ENCODE results near the gene COASY. TPM values are rescaled to one million over a fixed set of nuclear protein-coding genes. Genes with fewer than 3 reads are reported as not detected.

The COASY gene
- total and polyA plus RNA-seq, 8 donors = 15.6 to 127 (median 82.4) TPM

DNA sequence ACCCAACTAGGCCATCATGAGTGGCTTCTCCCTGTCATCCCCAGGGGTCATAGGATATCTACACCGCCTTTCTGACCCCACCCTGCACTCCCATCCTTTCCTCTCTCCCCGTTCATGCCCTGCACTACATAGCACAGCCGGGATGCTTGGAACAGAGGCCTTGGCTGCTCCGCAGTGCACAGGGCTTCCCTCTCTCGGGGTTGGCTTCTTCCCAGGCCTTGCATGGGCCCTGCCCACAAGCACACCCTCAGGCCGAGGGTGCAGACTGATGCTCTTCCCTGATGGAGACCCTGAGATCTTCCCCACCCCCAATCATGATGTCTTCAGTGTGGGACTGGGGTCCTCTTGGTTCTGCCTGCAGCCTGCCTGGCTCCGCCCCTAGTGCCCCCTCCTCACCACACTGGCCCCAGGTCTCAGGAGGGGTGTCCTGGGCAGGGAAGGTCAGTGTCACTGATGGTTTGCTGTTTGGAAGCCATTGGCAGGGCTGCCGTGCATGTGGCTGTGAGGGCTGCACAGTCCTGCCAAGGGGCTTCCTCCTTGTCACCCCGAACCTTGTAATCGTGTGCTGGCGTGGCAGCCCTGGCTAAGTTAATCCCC, 40.2 kb upstream of the COASY start:
- TF ChIP-seq POLR2A (IDR thresholded peaks at IDR 0.05) (no peak), POLR2AphosphoS5 (IDR thresholded peaks at IDR 0.05) (no peak), EP300 (IDR thresholded peaks at IDR 0.05) (no peak)
- TF ChIP-seq, protein P1, sequence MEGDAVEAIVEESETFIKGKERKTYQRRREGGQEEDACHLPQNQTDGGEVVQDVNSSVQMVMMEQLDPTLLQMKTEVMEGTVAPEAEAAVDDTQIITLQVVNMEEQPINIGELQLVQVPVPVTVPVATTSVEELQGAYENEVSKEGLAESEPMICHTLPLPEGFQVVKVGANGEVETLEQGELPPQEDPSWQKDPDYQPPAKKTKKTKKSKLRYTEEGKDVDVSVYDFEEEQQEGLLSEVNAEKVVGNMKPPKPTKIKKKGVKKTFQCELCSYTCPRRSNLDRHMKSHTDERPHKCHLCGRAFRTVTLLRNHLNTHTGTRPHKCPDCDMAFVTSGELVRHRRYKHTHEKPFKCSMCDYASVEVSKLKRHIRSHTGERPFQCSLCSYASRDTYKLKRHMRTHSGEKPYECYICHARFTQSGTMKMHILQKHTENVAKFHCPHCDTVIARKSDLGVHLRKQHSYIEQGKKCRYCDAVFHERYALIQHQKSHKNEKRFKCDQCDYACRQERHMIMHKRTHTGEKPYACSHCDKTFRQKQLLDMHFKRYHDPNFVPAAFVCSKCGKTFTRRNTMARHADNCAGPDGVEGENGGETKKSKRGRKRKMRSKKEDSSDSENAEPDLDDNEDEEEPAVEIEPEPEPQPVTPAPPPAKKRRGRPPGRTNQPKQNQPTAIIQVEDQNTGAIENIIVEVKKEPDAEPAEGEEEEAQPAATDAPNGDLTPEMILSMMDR (IDR thresholded peaks at IDR 0.05) = no peak
- Histone ChIP-seq H3K4me3 (no peak overlapping the region), H3K4me1 (peaks cover 64 to 82% (median 71%) of the 10 kb centered on the region in 4 donors), H3K9me3 (no peaks in the 10 kb centered on the region), H3K27ac (peak overlapping the region; percentile 67 to 93 (median 91)), H3K27me3 (no peaks in the 10 kb centered on the region), H3K36me3 (peaks cover 5 to 26% (median 14%) of the 10 kb centered on the region in 4 donors)
- intact Hi-C loops (cut with DNase I; ENCODE audit: low total_unique reads) = no loop called here
- 58 to 82% (median 79%) methylated on average over 10 to 11 of the region's 11 CpGs for WGBS, 5 donors
- no peak for DNase-seq

DNA sequence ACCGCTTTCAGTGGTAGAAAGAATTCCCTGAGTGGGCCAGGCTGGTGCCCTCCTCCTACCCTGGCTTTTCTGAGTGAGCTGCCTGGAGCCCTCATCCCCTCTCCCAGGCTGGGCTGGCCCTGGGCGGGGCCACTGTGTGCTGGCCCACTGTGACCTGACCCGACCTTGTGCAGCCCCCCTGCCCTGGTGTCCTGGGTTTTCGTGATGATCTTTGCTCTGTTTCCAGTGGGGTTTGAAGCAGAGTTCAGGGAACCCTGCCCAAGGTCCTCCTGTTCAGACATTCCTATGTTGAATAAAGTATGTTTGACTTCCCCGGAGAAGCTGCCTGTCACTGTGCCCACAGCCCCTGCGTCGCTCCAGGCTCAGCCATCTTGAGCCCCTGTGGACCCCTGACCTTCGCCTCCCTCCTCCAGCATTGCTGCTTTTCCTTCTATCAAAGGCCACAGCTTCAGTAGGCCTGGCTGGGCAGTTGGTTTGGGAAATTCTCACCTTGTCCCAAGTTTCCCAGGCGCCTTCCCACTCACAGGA, 39.6 kb upstream of the COASY start:
- DNase-seq = no peak
- no peak overlapping the region for H3K4me3 ChIP-seq
- intact Hi-C loops (cut with DNase I; ENCODE audit: low total_unique reads) = no loop called here
- H3K4me1 ChIP-seq = peaks cover 59 to 82% (median 68%) of the 10 kb centered on the region in 4 donors
- no peaks in the 10 kb centered on the region for H3K9me3 ChIP-seq
- no peaks in the 10 kb centered on the region for H3K27me3 ChIP-seq
- TF ChIP-seq, protein P1 (IDR thresholded peaks at IDR 0.05) = no peak
- TF ChIP-seq POLR2A (IDR thresholded peaks at IDR 0.05) (no peak), POLR2AphosphoS5 (IDR thresholded peaks at IDR 0.05) (no peak), EP300 (IDR thresholded peaks at IDR 0.05) (no peak)
- 64 to 81% (median 72%) methylated on average over 9 of the region's 9 CpGs for WGBS, 5 donors
- peak overlapping the region; percentile 67 to 93 (median 91) for H3K27ac ChIP-seq
- peaks cover 5 to 23% (median 13%) of the 10 kb centered on the region in 4 donors for H3K36me3 ChIP-seq

DNA sequence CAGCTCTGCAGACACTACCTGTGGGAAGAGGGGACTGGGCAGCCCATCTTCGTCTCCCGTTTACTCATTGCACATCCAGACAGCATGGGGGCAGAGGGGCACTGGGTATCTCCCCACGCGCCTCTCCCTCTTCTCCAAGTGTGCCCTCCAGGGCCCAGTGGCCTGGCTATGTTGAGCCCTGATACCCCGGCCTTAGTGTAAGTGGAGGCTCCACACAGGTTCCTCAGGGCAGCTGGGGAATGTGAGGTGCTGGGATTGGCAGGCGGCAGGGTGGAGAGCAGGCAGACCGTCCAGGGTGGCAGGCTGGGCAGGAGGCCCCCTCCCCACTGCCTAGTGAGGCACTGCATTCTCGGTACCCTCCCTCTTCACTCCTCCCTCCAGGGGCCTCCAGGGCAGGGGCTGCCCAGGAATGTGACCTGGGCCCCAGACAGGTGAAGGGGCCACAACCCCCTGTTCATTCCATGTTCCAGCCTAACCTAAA, 39.1 kb upstream of the COASY start:
- Histone ChIP-seq H3K4me1 (peaks cover 54 to 82% (median 64%) of the 10 kb centered on the region in 4 donors), H3K36me3 (peaks cover 5 to 23% (median 13%) of the 10 kb centered on the region in 4 donors), H3K27me3 (no peaks in the 10 kb centered on the region), H3K27ac (peak overlapping the region in 4 of 5 donors; percentile 90 to 93 (median 92)), H3K9me3 (no peaks in the 10 kb centered on the region), H3K4me3 (no peak overlapping the region)
- intact Hi-C loops (cut with DNase I; ENCODE audit: low total_unique reads) = no loop called here
- TF ChIP-seq POLR2AphosphoS5 (IDR thresholded peaks at IDR 0.05) = no peak
- no peak for TF ChIP-seq EP300 (IDR thresholded peaks at IDR 0.05)
- TF ChIP-seq POLR2A (IDR thresholded peaks at IDR 0.05) = no peak
- TF ChIP-seq, protein P1 (IDR thresholded peaks at IDR 0.05) = no peak
- 84 to 96% (median 91%) methylated on average over 8 of the region's 8 CpGs for WGBS, 5 donors
- no peak for DNase-seq

DNA sequence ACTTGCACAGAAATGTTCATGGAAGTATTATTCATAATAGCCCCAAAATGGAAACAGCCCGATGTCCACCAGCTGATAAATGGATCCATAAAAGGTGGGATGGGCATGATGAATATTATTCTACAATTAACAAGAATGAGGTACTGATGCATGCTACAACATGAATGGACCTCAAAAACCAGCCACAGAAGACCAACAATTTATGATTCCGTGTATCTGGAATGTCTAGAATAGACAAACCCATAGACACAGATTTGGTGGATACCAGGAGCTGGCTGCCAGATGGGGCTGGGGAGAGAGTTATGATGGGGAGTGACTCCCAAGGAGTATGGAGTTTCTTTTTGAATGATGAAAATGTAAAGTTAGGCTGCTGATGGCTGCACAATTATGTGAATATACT, 36.7 kb upstream of the COASY start:
- Histone ChIP-seq H3K27ac (peak overlapping the region in 3 of 5 donors; percentile 58 to 93 (median 91)), H3K36me3 (peaks cover 5 to 23% (median 13%) of the 10 kb centered on the region in 4 donors), H3K4me3 (no peak overlapping the region), H3K27me3 (no peaks in the 10 kb centered on the region), H3K4me1 (peaks cover 31 to 77% (median 46%) of the 10 kb centered on the region in 4 donors), H3K9me3 (no peaks in the 10 kb centered on the region)
- TF ChIP-seq POLR2AphosphoS5 (IDR thresholded peaks at IDR 0.05) (no peak), POLR2A (IDR thresholded peaks at IDR 0.05) (no peak), EP300 (IDR thresholded peaks at IDR 0.05) (no peak)
- TF ChIP-seq, protein P1 (IDR thresholded peaks at IDR 0.05) = no peak
- DNase-seq = no peak
- 74 to 84% (median 76%) methylated on average over 2 of the region's 2 CpGs for WGBS, 5 donors
- intact Hi-C loops (cut with DNase I; ENCODE audit: low total_unique reads) = loop anchor here (5.0 kb wide), 1 partner anchor 98 kb away; no protein-coding TSS in a partner anchor
